ENCODE results near the gene FMO2.
"Not testable (repeated sequence)": the region's sequence is repeated elsewhere in the genome, so short reads cannot be mapped to it uniquely, and the experiment has no call there.

The FMO2 gene

DNA sequence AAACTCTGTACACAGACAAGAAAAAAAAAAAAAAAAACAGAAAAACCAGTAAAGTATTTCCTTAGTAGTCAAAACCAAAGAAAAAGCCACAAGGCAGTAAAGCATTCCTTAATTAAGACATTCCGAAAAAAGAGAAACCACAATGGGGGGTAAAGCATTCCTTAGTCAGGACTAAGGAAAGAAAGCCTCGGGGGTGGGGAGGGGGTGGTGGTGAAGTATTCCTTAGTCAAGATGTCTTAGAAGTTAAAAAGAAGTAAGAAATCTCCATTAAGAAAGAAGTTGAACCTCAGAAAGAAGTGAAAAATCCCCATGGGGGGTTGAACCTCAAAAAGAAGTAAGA, 35.0 kb downstream of the FMO2 start:
- DNase-seq = no peak

DNA sequence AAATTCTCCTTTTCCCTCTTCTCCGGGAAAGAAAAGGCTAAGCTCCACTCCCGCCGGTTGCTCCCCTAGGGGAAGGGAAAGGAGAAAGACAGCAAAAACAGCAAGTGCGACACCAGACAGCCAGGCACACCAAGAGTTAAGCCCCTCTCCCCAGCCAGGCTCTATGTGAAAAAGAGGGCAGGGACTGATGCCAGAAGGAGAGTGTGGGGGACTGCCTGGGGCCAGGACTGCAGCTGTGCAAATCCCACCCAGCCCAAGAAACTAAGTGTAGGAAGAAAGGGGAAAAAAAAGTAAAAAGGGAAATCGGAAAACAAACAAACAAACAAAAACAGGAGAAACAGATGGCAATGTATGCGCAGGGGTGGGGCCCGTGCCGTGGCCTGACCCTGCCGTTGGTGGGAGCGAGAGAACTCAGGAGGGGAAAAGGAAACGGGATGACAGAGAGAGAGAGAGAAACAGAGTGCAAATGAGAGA, 35.5 kb downstream of the FMO2 start:
- DNase-seq = no peak

DNA sequence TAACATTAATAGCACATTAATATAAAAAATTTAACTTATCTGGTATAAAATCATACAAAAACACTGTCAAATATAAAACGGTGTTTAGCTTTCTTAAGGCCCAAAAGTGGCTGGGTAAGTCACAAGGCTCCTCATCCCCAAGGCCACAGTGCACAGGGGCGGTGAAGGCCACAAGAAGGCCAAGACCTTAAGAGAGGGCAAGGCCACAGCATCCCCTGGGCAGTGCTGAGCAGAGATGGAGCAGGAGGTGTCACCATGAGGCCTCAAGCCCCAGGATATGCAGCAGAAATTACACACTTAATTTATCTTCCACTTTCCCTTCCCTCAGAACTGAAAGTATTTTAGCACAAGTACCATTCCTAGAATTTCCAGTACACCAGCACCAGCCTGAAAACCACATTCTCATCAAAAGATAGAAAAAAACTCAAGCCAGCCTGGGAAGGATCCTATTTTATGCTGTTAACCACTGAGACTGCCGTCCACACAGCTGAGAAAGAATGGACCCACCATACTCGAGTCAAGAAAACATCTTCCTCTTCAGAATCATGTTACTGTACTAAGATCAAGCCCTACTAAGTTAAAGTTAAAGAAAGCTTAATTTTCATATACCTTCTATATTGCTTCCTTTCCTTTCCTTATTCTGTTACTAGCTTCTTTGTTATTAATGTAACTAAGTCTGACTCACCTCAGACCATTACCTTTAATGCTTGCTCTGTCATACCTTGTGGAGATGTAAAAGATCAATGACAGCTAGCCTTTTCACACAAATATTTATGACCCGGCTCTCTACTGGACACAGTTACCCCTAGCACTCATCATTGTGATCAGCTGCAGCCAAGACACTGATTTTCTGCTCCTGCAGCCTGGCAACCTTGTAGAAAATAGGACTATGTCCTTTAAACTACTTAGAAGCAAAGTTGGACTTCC, 36.8 kb downstream of the FMO2 start:
- no peak for DNase-seq

DNA sequence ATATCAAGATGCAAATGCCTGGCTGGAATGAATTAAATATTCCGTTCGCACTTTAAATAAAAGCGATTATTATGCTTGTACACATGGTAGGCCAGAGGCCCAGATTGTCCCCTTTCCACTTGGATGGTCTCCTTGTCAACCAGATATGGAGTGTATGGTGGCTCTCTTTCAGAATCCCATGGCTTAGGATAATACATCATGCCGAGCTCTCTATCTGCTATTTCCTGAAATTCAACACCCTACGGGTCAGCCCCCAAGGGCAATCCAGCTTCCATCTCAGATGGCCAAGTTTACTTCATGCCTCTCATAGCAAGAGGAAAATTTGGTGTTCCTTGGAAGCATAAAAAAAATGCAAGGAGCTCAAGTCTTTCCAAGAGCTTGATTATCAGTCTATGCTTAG, 37.8 kb downstream of the FMO2 start:
- DNase-seq = no peak

DNA sequence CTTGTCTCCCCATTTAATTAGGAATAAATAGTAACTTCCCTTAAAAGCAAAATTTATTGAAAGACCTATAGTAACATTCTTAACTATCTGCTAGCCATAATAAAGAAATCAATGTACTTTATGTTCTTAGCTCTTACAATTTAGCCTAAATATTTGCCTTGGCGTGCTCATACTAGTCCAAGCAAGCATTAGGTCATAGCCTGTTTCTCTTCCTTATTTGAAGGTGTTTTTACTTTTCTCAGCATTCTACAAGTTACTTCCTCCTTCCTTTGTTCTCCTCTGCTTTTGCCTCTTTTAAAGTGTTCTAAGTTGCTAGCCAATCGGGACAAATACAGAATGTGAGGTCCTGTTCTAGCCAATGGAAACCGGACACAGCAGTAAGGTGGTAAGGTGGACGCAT, 39.2 kb downstream of the FMO2 start:
- DNase-seq = not testable (repeated sequence)

DNA sequence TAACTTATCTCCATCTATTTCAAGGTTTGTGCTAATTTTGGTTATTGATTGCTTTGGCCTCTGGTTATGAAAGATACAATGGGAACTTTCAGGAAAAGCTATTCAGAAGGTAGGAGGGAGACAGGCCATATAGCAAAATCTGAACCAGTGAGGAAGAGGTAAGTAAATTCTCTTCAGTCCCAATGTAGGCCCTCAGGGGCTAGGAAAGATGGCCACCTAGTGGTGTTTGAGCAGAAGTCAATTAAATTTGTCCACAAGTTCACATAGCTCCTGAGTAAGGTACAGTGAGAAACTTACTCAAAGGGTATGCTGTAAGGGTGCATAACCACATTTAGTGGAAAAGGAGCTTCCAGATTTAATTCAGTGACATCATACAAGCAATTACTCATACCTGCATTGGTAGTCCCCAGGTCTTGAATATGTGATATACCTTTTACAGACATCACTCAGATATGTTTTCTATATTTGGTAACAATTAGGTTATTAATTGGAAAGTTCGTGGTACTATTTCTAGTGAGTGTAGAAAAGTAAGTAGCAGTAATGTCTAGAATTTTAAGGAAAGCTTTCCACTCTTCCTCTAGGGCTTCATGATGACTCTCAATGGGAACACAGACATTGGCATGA, 41.8 kb downstream of the FMO2 start:
- DNase-seq = peak; percentile 21 to 52

DNA sequence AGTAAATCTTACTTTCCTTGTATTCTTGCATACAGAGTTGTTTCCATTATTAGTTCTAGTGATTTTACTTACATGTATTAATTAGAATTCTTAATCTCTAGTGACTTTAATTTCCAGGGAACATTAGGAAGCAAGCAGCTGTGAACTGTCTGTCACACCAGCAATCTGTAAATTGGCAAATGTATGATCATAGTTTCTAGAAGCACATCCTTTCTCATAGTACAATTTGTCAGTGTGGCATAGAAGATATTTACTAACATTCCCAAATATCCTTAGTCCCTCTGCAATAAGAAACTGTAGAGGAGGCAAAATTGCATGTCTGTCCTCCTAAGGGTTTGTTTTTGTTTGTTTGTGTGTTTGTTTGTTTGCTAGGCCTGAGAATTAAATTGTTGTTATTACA, 46.2 kb downstream of the FMO2 start:
- no peak for DNase-seq

DNA sequence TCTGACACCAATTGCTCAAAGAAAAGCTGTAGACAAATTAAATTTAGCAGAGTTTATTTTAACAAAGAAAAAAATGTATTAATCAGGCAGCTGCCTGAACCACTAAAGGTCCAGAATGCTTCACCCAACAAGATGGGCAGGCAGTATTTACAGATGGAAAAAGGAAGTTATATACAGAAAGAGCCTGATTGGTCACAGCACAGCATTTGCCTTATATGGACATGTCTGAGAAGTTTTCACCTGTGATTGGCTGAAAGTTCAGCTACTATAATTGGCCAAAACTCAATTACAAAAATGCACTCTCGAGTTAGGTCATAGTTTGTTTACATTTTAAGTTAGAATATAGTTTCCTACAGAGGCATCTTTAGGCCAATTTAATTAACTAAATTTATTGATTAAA, 48.1 kb downstream of the FMO2 start:
- DNase-seq = no peak

DNA sequence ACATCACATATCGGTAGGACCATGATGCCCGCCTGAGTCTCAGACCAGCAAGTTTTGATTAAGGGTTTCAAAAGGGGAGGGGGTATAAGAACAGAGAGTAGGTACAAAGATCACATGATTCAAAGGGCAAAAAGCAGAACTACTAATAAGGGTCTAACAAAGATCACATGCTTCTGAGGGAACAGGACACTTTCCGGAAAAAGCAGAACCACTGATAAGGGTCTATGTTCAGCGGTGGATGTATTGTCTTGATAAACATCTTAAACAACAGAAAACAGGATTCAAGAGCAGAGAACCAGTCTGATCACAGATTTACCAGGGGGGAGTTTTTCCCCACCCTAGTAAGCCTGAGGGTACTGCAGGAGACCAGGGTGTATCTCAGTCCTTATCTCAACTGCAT, 51.1 kb downstream of the FMO2 start:
- DNase-seq = not testable (repeated sequence)

DNA sequence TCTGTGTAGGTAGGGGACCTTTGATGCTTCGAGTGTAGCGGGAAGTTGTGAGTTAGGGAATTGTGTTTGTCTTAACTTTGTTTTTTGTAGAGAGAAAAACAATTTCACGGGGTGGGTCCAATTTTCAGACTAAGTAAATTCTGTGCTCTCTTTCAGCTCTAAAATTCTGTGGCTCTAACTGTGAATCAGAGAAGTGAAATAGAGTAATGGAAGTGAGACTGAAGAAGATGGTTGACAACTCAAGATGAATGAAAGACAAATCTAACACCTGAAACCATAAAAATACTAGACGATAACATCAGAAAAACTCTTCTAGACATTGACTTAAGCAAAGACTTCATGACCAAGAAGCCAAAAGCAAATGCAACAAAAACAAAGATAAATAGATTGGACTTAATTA, 58.8 kb downstream of the FMO2 start:
- DNase-seq = no peak

DNA sequence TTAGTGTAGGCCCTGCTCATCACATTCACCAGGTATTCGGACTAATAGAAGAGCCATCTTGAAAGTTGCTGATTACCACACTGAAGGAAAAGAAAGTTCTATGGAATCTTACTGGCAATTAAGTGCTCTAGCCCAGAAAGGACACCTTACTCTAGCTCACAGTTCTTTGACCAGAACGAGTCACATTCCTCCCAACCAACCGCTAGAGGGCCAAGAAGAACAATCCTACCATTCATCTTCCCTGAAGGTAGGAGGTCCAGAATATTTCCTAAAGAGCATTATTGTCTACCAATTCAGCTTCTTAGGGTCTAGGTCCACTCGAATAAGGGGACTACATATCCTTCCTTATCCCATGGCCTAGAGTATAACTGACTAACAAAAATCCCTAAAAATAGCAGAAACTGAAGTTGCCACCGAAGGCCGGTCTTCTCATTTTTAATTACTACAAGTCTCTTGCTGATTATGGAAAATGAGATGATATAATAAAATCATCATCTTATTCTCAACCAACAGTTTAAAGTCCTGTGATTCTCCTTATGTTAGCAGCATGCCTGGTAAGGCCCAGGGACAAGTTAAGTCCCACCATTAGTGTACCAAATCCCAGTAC, 60.5 kb downstream of the FMO2 start:
- peak in 1 of 2 donors; percentile 20 for DNase-seq

DNA sequence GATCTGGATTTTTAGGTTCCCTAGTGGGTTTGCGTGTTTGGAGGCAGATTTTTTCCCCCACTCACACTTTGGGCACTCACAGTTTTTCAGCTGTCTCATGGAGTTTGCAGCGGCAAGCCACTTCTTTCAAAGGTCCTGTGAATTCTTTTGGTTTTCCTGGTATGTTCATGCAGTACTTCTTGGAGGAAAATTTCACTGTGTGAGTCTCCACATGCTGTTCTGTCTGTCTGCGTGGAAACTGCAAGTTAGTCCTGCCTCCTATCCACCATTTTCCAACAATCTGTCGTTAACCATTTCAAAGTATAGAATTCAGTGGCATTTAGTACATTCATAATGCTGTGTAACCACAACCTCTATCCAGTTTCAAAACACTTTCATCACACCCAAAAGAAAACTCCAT, 62.4 kb downstream of the FMO2 start:
- DNase-seq = no peak

DNA sequence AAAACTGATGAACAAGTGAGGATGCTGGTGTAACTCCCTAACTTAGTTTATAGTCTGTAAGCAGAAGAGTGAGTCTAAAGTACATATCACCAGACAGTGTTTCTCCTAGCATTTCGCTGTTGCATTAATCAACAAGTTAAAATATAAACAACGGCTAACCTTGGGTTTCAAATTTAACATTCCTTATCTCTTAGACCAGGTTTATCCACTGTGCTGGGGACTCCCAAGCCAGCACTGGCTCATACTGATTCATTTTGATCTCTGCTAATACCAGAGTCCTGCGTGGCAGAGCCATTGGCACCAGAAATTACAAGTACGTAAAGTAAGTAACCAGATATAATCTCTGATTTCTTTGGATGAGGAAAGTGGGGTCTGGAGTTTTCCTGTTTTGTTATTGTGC, 63.2 kb downstream of the FMO2 start, which contains the start of gene FMO1:
FMO1 (plus strand) TSS at position 193 of the 400 bp plus-strand sequence. CDS start 9,594 bp downstream, outside the sequence.
- no peak for DNase-seq

DNA sequence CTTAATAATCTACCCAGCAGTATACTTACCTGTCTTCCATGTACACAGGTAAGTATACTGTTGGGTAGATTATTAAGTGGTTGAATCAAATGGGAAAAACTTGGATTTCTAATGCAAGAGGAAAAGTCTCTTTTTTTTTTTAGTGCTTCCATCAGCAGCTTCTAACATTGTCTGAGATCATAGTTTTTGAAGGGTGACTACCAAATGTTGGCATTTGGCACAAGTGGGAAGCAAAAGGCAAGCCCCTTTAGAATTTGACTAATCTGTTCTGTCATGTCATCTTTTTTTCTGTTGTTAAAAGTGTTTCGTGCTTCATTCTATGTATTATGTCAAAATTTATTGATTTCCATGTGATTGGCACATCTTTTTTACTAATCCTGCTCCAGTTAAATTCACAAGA, 63.7 kb downstream of the FMO2 start:
- DNase-seq = no peak

DNA sequence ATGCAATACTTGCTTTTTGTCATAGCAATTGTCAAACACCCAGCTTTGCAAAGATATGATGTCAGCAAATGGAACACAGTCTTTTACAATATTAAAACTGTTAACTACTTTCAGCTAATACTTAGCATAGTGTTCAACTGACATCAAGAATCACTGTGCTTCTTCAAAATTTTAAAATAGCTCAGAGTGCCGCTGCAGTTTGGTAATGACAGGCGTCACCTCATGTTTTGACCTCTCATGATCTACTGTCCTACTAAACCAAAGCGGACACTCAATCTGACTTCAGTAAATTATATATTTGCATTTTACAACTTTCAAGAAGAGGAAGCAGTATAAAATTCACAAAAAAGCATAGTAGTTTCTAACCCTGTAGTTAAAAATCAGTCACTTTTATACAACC, 65.2 kb downstream of the FMO2 start:
- no peak for DNase-seq

DNA sequence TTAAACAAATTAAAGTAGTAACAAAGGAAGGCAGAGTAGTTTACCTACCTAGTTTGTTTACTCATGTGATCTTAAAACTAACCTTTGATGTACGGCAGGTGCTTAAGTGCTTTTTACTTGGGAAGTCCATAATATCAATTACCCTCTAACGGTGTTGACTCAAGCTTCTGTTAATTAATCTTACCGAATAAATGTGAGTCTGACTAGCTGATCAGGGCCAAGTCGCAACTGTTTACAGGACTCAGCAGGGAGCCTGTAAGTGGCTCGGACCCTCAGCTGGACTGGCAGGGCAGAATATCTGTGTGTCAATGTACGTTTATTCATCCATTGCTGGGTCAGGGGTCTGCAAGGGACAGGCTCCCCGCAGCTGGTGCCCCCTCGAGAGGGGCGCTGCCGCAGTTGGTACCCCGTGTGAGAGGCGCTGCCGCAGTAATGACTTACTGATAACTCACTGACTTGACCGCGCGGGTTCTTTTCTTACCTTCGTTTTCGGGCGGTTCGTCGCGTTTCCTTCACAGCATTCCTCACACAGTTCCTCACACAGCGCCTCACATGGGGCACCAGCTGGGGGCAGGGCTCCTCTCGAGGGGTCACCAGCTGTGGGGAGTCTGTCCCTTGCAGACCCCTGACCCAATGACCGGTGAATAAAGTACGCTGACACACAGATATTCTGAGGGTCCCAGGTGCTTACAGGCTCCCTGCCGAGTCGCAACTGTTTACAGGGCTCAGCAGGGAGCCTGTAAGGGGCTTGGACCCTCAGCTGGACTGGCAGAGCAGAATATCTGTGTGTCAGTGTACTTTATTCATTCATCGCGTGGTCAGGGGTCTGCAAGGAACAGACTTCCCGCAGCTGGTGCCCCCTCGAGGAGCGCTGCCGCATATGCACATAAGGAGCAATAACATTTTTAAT, 66.2 kb downstream of the FMO2 start:
- no peak for DNase-seq

DNA sequence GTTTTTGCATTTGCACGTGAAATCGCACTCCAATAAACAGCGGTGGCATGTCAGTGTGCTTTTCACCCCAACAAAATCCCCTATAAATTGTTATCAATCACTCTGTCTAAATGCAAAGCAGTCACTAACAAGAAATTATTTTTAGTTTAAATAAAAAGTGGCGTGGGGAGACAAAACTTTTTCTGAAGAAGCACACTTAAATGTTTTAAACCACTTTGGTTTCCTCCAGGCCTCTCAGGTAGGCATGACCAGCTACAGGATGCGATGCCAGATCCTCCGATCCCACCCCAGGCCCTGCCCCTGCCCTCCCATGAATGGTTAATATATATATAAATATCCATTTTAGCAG, 66.8 kb downstream of the FMO2 start:
- DNase-seq = no peak

DNA sequence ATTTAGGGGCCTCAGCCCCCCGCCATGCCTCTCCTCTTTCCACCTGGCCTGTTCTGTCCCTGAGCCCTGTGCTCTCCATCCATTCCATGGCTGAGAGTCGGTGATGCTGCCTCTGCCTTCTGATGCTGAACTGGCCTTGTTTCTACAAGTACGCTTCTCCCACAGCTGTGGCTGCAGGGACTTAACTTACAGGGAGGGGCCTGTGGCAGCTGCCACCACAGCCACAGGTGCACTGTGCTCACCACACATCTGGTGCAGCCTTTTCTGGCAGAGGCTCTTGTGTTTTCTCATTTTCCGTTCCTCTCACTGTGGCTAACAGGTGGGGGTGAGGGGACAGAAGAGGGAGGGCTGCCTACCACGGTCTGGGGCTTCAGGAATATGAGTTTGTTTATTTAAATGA, 67.4 kb downstream of the FMO2 start:
- no peak for DNase-seq

DNA sequence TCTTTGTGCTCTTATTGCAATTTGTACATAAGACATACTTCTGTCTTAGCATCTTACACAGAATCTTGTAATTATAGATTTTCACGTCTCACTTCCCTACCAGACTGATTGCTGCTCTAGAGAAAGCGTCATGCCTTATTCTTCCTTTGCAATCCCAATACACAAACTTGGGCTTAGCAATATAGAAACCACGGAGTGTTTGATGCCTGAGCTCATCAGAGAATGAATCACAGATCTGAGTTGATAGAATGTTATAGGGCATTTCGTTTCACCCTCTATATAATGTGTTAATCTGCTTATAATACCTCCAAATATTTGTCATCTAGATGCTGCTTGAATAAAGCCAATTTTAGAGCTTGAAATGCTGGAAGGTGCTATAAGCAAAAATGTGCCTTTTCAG, 69.8 kb downstream of the FMO2 start:
- DNase-seq = no peak

DNA sequence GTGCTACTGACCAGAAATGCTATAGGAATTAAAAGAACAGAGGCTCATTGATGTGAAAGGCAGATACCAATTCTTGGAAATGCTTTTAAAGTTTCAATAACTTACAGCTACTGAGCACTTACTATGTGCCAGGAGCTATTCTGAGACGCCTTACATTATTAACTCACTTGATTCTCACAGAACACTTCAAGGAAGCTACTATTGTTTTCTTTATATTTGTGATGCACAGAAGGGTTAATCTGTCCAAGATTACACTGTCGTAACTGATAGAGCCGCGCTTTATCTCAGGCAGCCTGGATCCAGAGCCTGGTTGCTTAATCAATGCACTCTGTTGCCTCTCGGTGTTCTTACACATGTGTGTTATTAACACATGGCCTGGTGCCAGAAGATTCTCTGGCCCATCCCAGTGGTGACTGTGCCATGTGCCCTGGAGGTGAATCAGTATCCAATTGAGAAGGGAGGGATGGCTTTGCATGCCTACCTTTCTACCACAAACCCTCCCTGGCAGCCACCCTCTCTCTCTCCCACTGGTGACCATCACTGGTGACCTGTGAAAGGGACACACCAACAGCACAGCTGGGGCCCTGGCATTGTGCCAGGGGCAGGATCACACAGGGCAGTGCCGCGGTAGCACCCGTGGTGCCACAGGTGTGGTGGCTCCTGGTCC, 72.0 kb downstream of the FMO2 start:
- DNase-seq = no peak

DNA sequence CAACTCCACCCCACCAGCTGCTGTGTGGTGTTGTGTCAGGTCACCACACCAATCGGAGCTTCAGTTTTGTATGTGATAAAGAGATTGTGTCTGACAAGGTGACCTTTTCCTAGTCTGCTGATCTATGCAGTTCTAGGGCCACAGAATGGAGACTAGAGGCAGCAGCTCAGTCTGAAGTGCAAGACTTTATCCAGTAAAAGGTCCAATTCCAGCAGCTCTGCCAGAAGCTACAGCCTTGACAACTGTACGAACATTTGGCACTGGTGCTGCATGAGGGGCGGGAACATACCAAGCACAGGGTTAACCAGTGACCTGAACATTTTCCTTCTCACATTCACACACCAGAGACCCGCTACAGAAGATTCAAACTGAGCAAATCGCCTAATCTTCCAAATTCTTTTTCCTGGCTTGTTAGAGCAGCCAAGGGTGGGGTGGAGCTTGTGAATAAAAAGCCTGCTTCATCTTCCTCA, 72.5 kb downstream of the FMO2 start:
- no peak for DNase-seq

DNA sequence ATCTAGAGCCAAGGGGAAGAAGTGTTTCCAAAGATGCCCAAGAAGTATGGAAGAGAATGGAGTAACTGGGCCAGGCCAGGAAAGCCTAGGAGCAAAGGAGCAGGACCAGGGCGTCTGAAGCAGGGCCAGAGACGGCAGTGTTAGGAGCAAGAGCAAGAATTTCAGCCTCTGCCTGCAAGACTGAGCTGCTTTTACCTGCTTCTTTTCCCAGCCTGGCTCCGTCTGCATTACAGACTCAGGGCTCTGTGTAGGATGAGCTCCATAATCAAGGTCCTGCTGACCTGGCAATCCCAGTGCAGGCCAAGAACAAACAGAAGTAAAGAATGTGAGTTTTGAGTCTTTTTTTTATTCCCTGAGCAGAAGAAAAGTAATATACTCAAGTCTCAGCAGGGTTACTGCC, 73.3 kb downstream of the FMO2 start:
- no peak for DNase-seq
